Fibroblast of villous mesenchyme (primary cell): ENCODE data around the gene TNP2. TPM values are rescaled to one million over a fixed set of nuclear protein-coding genes. Genes with fewer than 3 reads are reported as not detected.
A peak's percentile ranks its signal among the peaks of the same experiment; 100 is the strongest.

Experiments used
- DNase-seq: peaks from one replicate; pipeline ENCODE4 v3.0.0-alpha.2; 2010; ENCODE audit warnings: low read depth
- H3K4me3 ChIP-seq: 2 replicates; pipeline ENCODE4 v1.5.1; 2011; ENCODE audit warnings: low read depth, mild to moderate bottlenecking, low read length
- small RNA-seq: library from RNA; depleted of rRNA; stranded (forward); fragments of <200 nt; gene quantifications from one replicate; pipeline ENCODE3, GENCODE V24; 2012
- total RNA-seq: library from RNA; depleted of rRNA; stranded (reverse); fragments of >200 nt; gene quantifications from 2 replicates; pipeline ENCODE4 v1.2.3, GENCODE V29; 2012
- TF ChIP-seq, protein P1 (sequence below): IDR thresholded peaks from 2 replicates; pipeline ENCODE4 v1.5.1; 2012; ENCODE audit warnings: low read depth, mild to moderate bottlenecking, low read length; ENCODE audit not compliant: insufficient read depth

TNP2 gene
- total RNA-seq, 1 donor, result not detected

DNA sequence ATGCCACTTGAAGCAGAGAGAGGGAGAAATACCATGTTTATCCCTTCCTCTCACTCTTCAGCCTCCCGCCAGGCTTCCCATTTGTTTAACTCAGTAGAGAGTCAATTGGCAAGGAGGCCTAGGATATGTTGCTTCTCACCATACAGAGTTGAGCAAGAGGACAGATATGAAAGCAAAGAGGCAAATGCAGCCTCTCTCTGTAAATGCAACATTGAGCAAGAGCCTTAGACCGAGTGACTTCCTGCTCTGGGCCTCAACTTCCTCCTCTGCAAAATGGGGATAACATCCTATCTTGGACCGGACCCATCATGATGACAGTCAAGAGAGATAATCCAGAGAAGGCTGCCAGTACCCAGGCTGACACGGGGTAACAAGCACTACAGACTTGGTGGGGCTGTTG is 49.9 kb downstream of the TNP2 start:
- TF ChIP-seq, protein P1, sequence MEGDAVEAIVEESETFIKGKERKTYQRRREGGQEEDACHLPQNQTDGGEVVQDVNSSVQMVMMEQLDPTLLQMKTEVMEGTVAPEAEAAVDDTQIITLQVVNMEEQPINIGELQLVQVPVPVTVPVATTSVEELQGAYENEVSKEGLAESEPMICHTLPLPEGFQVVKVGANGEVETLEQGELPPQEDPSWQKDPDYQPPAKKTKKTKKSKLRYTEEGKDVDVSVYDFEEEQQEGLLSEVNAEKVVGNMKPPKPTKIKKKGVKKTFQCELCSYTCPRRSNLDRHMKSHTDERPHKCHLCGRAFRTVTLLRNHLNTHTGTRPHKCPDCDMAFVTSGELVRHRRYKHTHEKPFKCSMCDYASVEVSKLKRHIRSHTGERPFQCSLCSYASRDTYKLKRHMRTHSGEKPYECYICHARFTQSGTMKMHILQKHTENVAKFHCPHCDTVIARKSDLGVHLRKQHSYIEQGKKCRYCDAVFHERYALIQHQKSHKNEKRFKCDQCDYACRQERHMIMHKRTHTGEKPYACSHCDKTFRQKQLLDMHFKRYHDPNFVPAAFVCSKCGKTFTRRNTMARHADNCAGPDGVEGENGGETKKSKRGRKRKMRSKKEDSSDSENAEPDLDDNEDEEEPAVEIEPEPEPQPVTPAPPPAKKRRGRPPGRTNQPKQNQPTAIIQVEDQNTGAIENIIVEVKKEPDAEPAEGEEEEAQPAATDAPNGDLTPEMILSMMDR, result no peak
- no peak for DNase-seq
- H3K4me3 ChIP-seq, result no peak overlapping the region

DNA sequence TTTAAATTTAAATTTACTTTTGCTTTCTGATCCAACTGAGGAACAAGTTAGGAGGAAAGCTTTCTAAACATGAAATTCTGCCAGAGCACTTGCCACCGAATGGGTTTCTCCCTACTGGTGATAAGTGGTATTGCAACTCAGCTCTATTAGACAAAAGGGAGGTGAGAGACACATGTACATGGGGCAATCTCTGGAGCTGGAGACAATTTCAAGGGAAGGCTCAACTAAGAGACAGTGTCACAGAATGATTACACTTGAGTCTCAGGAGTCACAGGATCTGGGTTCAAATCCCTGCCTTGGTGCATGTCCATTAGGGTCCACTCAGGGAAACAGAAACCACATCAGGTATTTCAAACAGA is 50.5 kb downstream of the TNP2 start:
- TF ChIP-seq, protein P1, result peak; percentile 54
- DNase-seq, result no peak
- no peak overlapping the region for H3K4me3 ChIP-seq

Small RNA genes lying within 50 kb of the gene (small RNA-seq; reads per million reads assigned to genes)
- gene MIR548H2 (not detected), gene RF00019 (not detected), gene RF00554 (not detected)

Other genes starting within 250 kb of the TNP2 start
- 18.4 and 29.4 TPM in 2 replicates for gene SOCS1, start 13.1 kb downstream of the TNP2 start, total RNA-seq
- not detected in 2 replicates for gene PRM3, start 4.3 kb upstream of the TNP2 start, total RNA-seq
- gene PRM2, start 7.2 kb upstream of the TNP2 start, total RNA-seq, result not detected in 2 replicates
- not detected in 2 replicates for gene PRM1, start 12.0 kb upstream of the TNP2 start, total RNA-seq
- 5.5 and 5.6 TPM in 2 replicates for gene RMI2, start 76.1 kb upstream of the TNP2 start, total RNA-seq